ENCODE results near the gene GCLC.
"Not testable (repeated sequence)": the region's sequence is repeated elsewhere in the genome, so short reads cannot be mapped to it uniquely, and the experiment has no call there.

The GCLC gene

GRCh38 chr6:53492860-53493634, 51.9 kb downstream of the GCLC start:
- peaks cover 10% of the 10 kb centered on the region for H3K36me3 ChIP-seq (ENCODE audit: control insufficient read depth, insufficient read depth, low read length)
- no peak overlapping the region for H3K9ac ChIP-seq (ENCODE audit: low read depth, low read length)
- no peak overlapping the region for H3K27ac ChIP-seq (ENCODE audit: low read depth, low read length)
- no peaks in the 10 kb centered on the region; the same call in 1 of the 2 replicates for H3K4me1 ChIP-seq (ENCODE audit: control insufficient read depth, insufficient read depth, low read length)
- no peaks in the 10 kb centered on the region for H3K27me3 ChIP-seq (ENCODE audit: control insufficient read depth, insufficient read depth, low read length)
- no peaks in the 10 kb centered on the region for H3K9me3 ChIP-seq (ENCODE audit: control insufficient read depth, insufficient read depth, low read length)
- no peak overlapping the region for H3K4me3 ChIP-seq (ENCODE audit: low read depth, low read length)

- no peaks in the 10 kb centered on the region for H3K36me3 ChIP-seq (ENCODE audit: control insufficient read depth, insufficient read depth, low read length)
- H3K27ac ChIP-seq (ENCODE audit: low read depth, low read length): no peak overlapping the region
- H3K4me1 ChIP-seq (ENCODE audit: control insufficient read depth, insufficient read depth, low read length): no peaks in the 10 kb centered on the region
- no peak overlapping the region for H3K4me3 ChIP-seq (ENCODE audit: low read depth, low read length)
- no peaks in the 10 kb centered on the region for H3K27me3 ChIP-seq (ENCODE audit: control insufficient read depth, insufficient read depth, low read length)
- H3K9ac ChIP-seq (ENCODE audit: low read depth, low read length): no peak overlapping the region
- H3K9me3 ChIP-seq (ENCODE audit: control insufficient read depth, insufficient read depth, low read length): no peaks in the 10 kb centered on the region
These were observed 57.8 kb downstream of the GCLC start for GRCh38 chr6:53487080-53487479.

GRCh38 chr6:53486679-53487078, 58.2 kb downstream of the GCLC start:
- Histone ChIP-seq H3K9ac (ENCODE audit: low read depth, low read length) (no peak overlapping the region), H3K4me3 (ENCODE audit: low read depth, low read length) (no peak overlapping the region), H3K36me3 (ENCODE audit: control insufficient read depth, insufficient read depth, low read length) (no peaks in the 10 kb centered on the region), H3K4me1 (ENCODE audit: control insufficient read depth, insufficient read depth, low read length) (no peaks in the 10 kb centered on the region), H3K9me3 (ENCODE audit: control insufficient read depth, insufficient read depth, low read length) (no peaks in the 10 kb centered on the region), H3K27ac (ENCODE audit: low read depth, low read length) (no peak overlapping the region), H3K27me3 (ENCODE audit: control insufficient read depth, insufficient read depth, low read length) (no peaks in the 10 kb centered on the region)

GRCh38 chr6:53484476-53485280, 60.2 kb downstream of the GCLC start:
- H3K36me3 ChIP-seq (ENCODE audit: control insufficient read depth, insufficient read depth, low read length): no peaks in the 10 kb centered on the region
- H3K4me1 ChIP-seq (ENCODE audit: control insufficient read depth, insufficient read depth, low read length): no peaks in the 10 kb centered on the region
- no peaks in the 10 kb centered on the region for H3K27me3 ChIP-seq (ENCODE audit: control insufficient read depth, insufficient read depth, low read length)
- no peaks in the 10 kb centered on the region for H3K9me3 ChIP-seq (ENCODE audit: control insufficient read depth, insufficient read depth, low read length)
- no peak overlapping the region for H3K27ac ChIP-seq (ENCODE audit: low read depth, low read length)
- H3K9ac ChIP-seq (ENCODE audit: low read depth, low read length): no peak overlapping the region
- no peak overlapping the region for H3K4me3 ChIP-seq (ENCODE audit: low read depth, low read length)

GRCh38 chr6:53483423-53484353, 61.2 kb downstream of the GCLC start:
- no peaks in the 10 kb centered on the region for H3K36me3 ChIP-seq (ENCODE audit: control insufficient read depth, insufficient read depth, low read length)
- H3K27me3 ChIP-seq (ENCODE audit: control insufficient read depth, insufficient read depth, low read length): no peaks in the 10 kb centered on the region
- H3K4me3 ChIP-seq (ENCODE audit: low read depth, low read length): no peak overlapping the region
- no peak overlapping the region for H3K27ac ChIP-seq (ENCODE audit: low read depth, low read length)
- no peak overlapping the region for H3K9ac ChIP-seq (ENCODE audit: low read depth, low read length)
- no peaks in the 10 kb centered on the region for H3K9me3 ChIP-seq (ENCODE audit: control insufficient read depth, insufficient read depth, low read length)
- H3K4me1 ChIP-seq (ENCODE audit: control insufficient read depth, insufficient read depth, low read length): no peaks in the 10 kb centered on the region

- no peak overlapping the region for H3K9ac ChIP-seq (ENCODE audit: low read depth, low read length)
- no peaks in the 10 kb centered on the region for H3K36me3 ChIP-seq (ENCODE audit: control insufficient read depth, insufficient read depth, low read length)
- H3K27me3 ChIP-seq (ENCODE audit: control insufficient read depth, insufficient read depth, low read length): no peaks in the 10 kb centered on the region
- no peaks in the 10 kb centered on the region for H3K4me1 ChIP-seq (ENCODE audit: control insufficient read depth, insufficient read depth, low read length)
- H3K4me3 ChIP-seq (ENCODE audit: low read depth, low read length): no peak overlapping the region
- no peak overlapping the region for H3K27ac ChIP-seq (ENCODE audit: low read depth, low read length)
- H3K9me3 ChIP-seq (ENCODE audit: control insufficient read depth, insufficient read depth, low read length): no peaks in the 10 kb centered on the region
These were observed 63.6 kb downstream of the GCLC start for GRCh38 chr6:53481323-53481722.

- not testable (repeated sequence) for H3K27me3 ChIP-seq (ENCODE audit: control insufficient read depth, insufficient read depth, low read length); H3K9me3 ChIP-seq (ENCODE audit: control insufficient read depth, insufficient read depth, low read length); H3K4me1 ChIP-seq (ENCODE audit: control insufficient read depth, insufficient read depth, low read length); H3K9ac ChIP-seq (ENCODE audit: low read depth, low read length); H3K4me3 ChIP-seq (ENCODE audit: low read depth, low read length); H3K27ac ChIP-seq (ENCODE audit: low read depth, low read length); H3K36me3 ChIP-seq (ENCODE audit: control insufficient read depth, insufficient read depth, low read length)
These were observed 64.1 kb downstream of the GCLC start for GRCh38 chr6:53480774-53481173.

GRCh38 chr6:53479871-53480270, 65.0 kb downstream of the GCLC start:
- no peaks in the 10 kb centered on the region for H3K27me3 ChIP-seq (ENCODE audit: control insufficient read depth, insufficient read depth, low read length)
- no peaks in the 10 kb centered on the region for H3K36me3 ChIP-seq (ENCODE audit: control insufficient read depth, insufficient read depth, low read length)
- no peaks in the 10 kb centered on the region for H3K9me3 ChIP-seq (ENCODE audit: control insufficient read depth, insufficient read depth, low read length)
- H3K4me1 ChIP-seq (ENCODE audit: control insufficient read depth, insufficient read depth, low read length): no peaks in the 10 kb centered on the region
- H3K9ac ChIP-seq (ENCODE audit: low read depth, low read length): no peak overlapping the region
- no peak overlapping the region for H3K27ac ChIP-seq (ENCODE audit: low read depth, low read length)
- no peak overlapping the region for H3K4me3 ChIP-seq (ENCODE audit: low read depth, low read length)

GRCh38 chr6:53476964-53477363, 67.9 kb downstream of the GCLC start:
- Histone ChIP-seq H3K27me3 (ENCODE audit: control insufficient read depth, insufficient read depth, low read length) (no peaks in the 10 kb centered on the region), H3K36me3 (ENCODE audit: control insufficient read depth, insufficient read depth, low read length) (no peaks in the 10 kb centered on the region), H3K27ac (ENCODE audit: low read depth, low read length) (no peak overlapping the region), H3K4me3 (ENCODE audit: low read depth, low read length) (no peak overlapping the region), H3K9me3 (ENCODE audit: control insufficient read depth, insufficient read depth, low read length) (no peaks in the 10 kb centered on the region), H3K9ac (ENCODE audit: low read depth, low read length) (no peak overlapping the region), H3K4me1 (ENCODE audit: control insufficient read depth, insufficient read depth, low read length) (no peaks in the 10 kb centered on the region)

- Histone ChIP-seq H3K9ac (ENCODE audit: low read depth, low read length) (no peak overlapping the region), H3K4me1 (ENCODE audit: control insufficient read depth, insufficient read depth, low read length) (no peaks in the 10 kb centered on the region), H3K27me3 (ENCODE audit: control insufficient read depth, insufficient read depth, low read length) (no peaks in the 10 kb centered on the region), H3K27ac (ENCODE audit: low read depth, low read length) (no peak overlapping the region), H3K36me3 (ENCODE audit: control insufficient read depth, insufficient read depth, low read length) (no peaks in the 10 kb centered on the region), H3K9me3 (ENCODE audit: control insufficient read depth, insufficient read depth, low read length) (no peaks in the 10 kb centered on the region), H3K4me3 (ENCODE audit: low read depth, low read length) (no peak overlapping the region)
These were observed 70.9 kb downstream of the GCLC start for GRCh38 chr6:53474010-53474409.
